PC-3 (cell line): ENCODE measurements around the gene POLR2L. TPM values are rescaled to one million over a fixed set of nuclear protein-coding genes. Genes with fewer than 3 reads are reported as not detected.

ENCODE experiments used
- ATAC-seq: fragments of 200-7000 bp; cut with Tn5 transposase; 2 replicates; pipeline ENCODE4 v1.9.1; 2020; ENCODE audit warnings: mild to moderate bottlenecking, moderate library complexity
- BruUV-seq: library from RNA; stranded (reverse); fragments of 400-500 nt; replicated peaks from 2 replicates; lab custom pipeline; 2021; lab: Mats Ljungman, UMichigan
- CTCF ChIA-PET: fragments of 300-600 bp; sonication (Branson Sonifier 250); formaldehyde crosslinking; loops from one replicate; lab custom pipeline; 2022; ENCODE audit warnings: antibody characterized with exemption; lab: Charles Lee
- POLR2A ChIA-PET: fragments of 300-600 bp; sonication (Branson Sonifier 250); formaldehyde crosslinking; loops from one replicate; lab custom pipeline; 2022; ENCODE audit warnings: antibody characterized with exemption; ENCODE audit not compliant: unreplicated experiment; lab: Charles Lee
- DNase-seq: peaks from one replicate; pipeline ENCODE4 v3.0.0-alpha.2; 2015
- H2AFZ ChIP-seq: fragments of 300-600 bp; sonication (generic); 2 replicates; pipeline ENCODE4 v1.6.0; 2016; ENCODE audit warnings: antibody characterized with exemption, low read length
- H3F3A ChIP-seq: fragments of 300-600 bp; sonication (generic); one replicate; pipeline ENCODE4 v1.6.0; 2017; ENCODE audit warnings: antibody characterized with exemption, low read length, control low read depth, mild to moderate bottlenecking; ENCODE audit not compliant: unreplicated experiment
- H3K27ac ChIP-seq: fragments of 300-600 bp; sonication (generic); 2 replicates; pipeline ENCODE4 v1.5.1; 2016; ENCODE audit warnings: mild to moderate bottlenecking, low read length
- H3K27me3 ChIP-seq: fragments of 300-600 bp; sonication (generic); 2 replicates; pipeline ENCODE4 v1.6.1; 2016; ENCODE audit warnings: low read length, mixed read lengths
- H3K36me3 ChIP-seq: fragments of 300-600 bp; sonication (generic); 2 replicates; pipeline ENCODE4 v1.6.1; 2016; ENCODE audit warnings: low read depth, mixed run types, low read length, mixed read lengths
- H3K4me1 ChIP-seq: fragments of 300-600 bp; sonication (generic); 2 replicates; pipeline ENCODE4 v1.5.1; 2016; ENCODE audit warnings: low read length; ENCODE audit not compliant: insufficient read depth
- H3K4me2 ChIP-seq: fragments of 300-600 bp; sonication (generic); 2 replicates; pipeline ENCODE4 v1.6.0; 2016; ENCODE audit warnings: low read length
- H3K4me3 ChIP-seq: fragments of 300-600 bp; sonication (generic); 2 replicates; pipeline ENCODE4 v1.5.1; 2016; ENCODE audit warnings: mild to moderate bottlenecking, low read length, mixed read lengths
- H3K79me2 ChIP-seq: fragments of 300-600 bp; sonication (generic); 2 replicates; pipeline ENCODE4 v1.6.1; 2017; ENCODE audit warnings: low read length, mixed read lengths
- H3K9ac ChIP-seq: fragments of 300-600 bp; sonication (generic); 2 replicates; pipeline ENCODE4 v1.6.0; 2016; ENCODE audit warnings: mild to moderate bottlenecking, low read length
- H3K9me2 ChIP-seq: fragments of 300-600 bp; sonication (generic); replicated peaks from 2 replicates; pipeline ENCODE4 v1.6.1; 2016; ENCODE audit warnings: mixed run types, low read length, mixed read lengths
- H3K9me3 ChIP-seq: fragments of 300-600 bp; sonication (generic); 2 replicates; pipeline ENCODE4 v1.6.1; 2016; ENCODE audit warnings: low read length, mixed read lengths
- H4K20me1 ChIP-seq: fragments of 300-600 bp; sonication (generic); 2 replicates; pipeline ENCODE4 v1.6.1; 2016; ENCODE audit warnings: low read length, mixed read lengths
- CTCF ChIP-seq: fragments of 300-600 bp; sonication (generic); conservative IDR thresholded peaks from 2 replicates; pipeline ENCODE4 v1.5.1; 2017; ENCODE audit warnings: antibody characterized with exemption, low read depth, mild to moderate bottlenecking, low read length
- EZH2 ChIP-seq: fragments of 300-600 bp; sonication (generic); IDR thresholded peaks from one replicate; pipeline ENCODE4 v1.6.1; 2017; ENCODE audit warnings: antibody characterized with exemption, mild to moderate bottlenecking, low read length; ENCODE audit not compliant: unreplicated experiment
- EZH2phosphoT487 ChIP-seq: fragments of 300-600 bp; sonication (generic); IDR thresholded peaks from 2 replicates; pipeline ENCODE4 v1.6.1; 2018; ENCODE audit warnings: mild to moderate bottlenecking, antibody characterized with exemption, low read length, borderline replicate concordance
- intact Hi-C: fragments of 100-400 bp; cut with micrococcal nuclease; formaldehyde crosslinking; loops from 2 replicates; pipeline ENCODE4 v1.9.0; 2023
- total RNA-seq: library from RNA; depleted of rRNA; stranded (reverse); fragments of >200 nt; gene quantifications from 2 replicates; pipeline ENCODE4 v1.2.3, GENCODE V29; 2014

Gene POLR2L
- total RNA-seq, 1 experiment from 2014 or later: 1,148 TPM

DNA sequence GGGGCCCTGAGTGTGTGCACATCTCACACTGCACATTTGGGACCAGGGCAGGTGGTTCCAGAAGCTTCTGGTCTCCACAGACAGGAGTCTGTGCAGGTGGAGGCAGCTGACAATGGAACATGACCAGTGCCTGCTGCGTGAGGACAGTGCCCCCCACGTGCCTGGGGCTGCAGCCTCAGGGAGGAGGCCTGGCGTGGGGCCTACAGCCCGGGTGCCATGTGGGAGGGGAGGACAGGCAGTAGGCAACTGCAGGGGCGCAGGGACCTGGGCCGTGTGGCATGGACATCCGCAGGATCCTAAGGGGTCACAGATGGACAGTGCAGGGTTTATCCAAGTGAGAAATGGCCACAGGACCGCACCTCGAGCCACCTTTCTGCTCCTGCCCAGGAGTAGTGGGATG is 29.1 kb upstream of the POLR2L start:
- Histone ChIP-seq H3K27ac (no peak overlapping the region), H3K79me2 (no peaks in the 10 kb centered on the region), H3F3A (no peaks in the 10 kb centered on the region), H2AFZ (no peak overlapping the region), H3K4me3 (no peak overlapping the region), H3K9me3 (no peaks in the 10 kb centered on the region), H3K4me1 (no peaks in the 10 kb centered on the region), H4K20me1 (no peaks in the 10 kb centered on the region), H3K36me3 (no peaks in the 10 kb centered on the region), H3K9ac (no peak overlapping the region), H3K9me2 (no peaks in the 10 kb centered on the region), H3K4me2 (no peak overlapping the region), H3K27me3 (no peaks in the 10 kb centered on the region)
- ChIA-PET CTCF (no interaction called here), POLR2A (no interaction called here)
- BruUV-seq: no TSS peak
- no peak for ATAC-seq
- TF ChIP-seq CTCF: no peak
- TF ChIP-seq EZH2: no peak
- no peak for TF ChIP-seq EZH2phosphoT487
- intact Hi-C loops: no loop called here
- no peak for DNase-seq

DNA sequence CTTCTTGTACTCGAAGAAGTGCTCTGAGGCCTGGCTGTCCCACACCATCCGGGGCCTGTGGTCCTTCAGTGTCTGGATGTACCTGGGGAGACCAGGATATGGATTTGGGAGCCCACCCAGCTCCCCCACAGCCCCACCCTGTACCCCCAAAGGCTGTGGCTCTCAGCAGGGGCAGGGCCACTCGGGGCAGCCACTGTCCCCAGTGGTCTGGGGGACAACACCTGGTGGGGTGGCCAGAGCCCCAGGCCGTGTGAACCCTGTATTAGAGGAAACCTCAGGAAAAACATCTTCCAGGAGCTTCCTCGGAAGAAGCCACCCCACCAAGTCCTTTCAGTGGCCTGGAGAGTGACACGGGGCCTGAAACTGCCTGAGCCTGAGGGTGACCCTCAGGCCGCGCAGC is 28.1 kb upstream of the POLR2L start:
- no peak for DNase-seq
- no peak overlapping the region for H2AFZ ChIP-seq
- POLR2A ChIA-PET: no interaction called here
- no peak for ATAC-seq
- H3K4me3 ChIP-seq: no peak overlapping the region
- BruUV-seq: no TSS peak
- intact Hi-C loops: no loop called here
- no peaks in the 10 kb centered on the region for H3F3A ChIP-seq
- H3K79me2 ChIP-seq: no peaks in the 10 kb centered on the region
- no peaks in the 10 kb centered on the region for H3K9me3 ChIP-seq
- no peaks in the 10 kb centered on the region for H3K9me2 ChIP-seq
- TF ChIP-seq CTCF: no peak
- TF ChIP-seq EZH2phosphoT487: no peak
- TF ChIP-seq EZH2: no peak
- CTCF ChIA-PET: interaction anchor here (0.7 kb wide), 1 partner anchor 181 kb away, joined by 5 read pairs; no protein-coding TSS in a partner anchor
- no peak overlapping the region for H3K9ac ChIP-seq
- no peak overlapping the region for H3K4me2 ChIP-seq
- H3K36me3 ChIP-seq: no peaks in the 10 kb centered on the region
- no peaks in the 10 kb centered on the region for H4K20me1 ChIP-seq
- H3K27me3 ChIP-seq: no peaks in the 10 kb centered on the region
- H3K4me1 ChIP-seq: no peaks in the 10 kb centered on the region
- H3K27ac ChIP-seq: no peak overlapping the region

GRCh38 chr11:870127-870413 is 27.7 kb upstream of the POLR2L start:
- BruUV-seq: no TSS peak
- POLR2A ChIA-PET: no interaction called here

More at GRCh38 chr11:870127-870413, 27.7 kb upstream of the POLR2L start:
- no peaks in the 10 kb centered on the region for H3K36me3 ChIP-seq
- CTCF ChIA-PET: interaction anchor here (0.7 kb wide), 1 partner anchor 181 kb away, joined by 5 read pairs; no protein-coding TSS in a partner anchor
- no peak overlapping the region for H3K4me3 ChIP-seq
- ATAC-seq (peak; percentile 36), DNase-seq (peak; percentile 27)
- H2AFZ ChIP-seq: no peak overlapping the region
- no peaks in the 10 kb centered on the region for H3K4me1 ChIP-seq
- no peak overlapping the region for H3K9ac ChIP-seq
- H3K79me2 ChIP-seq: no peaks in the 10 kb centered on the region
- intact Hi-C loops: no loop called here
- TF ChIP-seq EZH2 (no peak), CTCF (peak; percentile 40)
- no peaks in the 10 kb centered on the region for H3K9me2 ChIP-seq
- H3F3A ChIP-seq: no peaks in the 10 kb centered on the region
- no peak overlapping the region for H3K4me2 ChIP-seq
- no peaks in the 10 kb centered on the region for H4K20me1 ChIP-seq
- no peaks in the 10 kb centered on the region for H3K27me3 ChIP-seq
- H3K9me3 ChIP-seq: no peaks in the 10 kb centered on the region
- no peak overlapping the region for H3K27ac ChIP-seq
